Natural killer cell treated with Interleukin-12 subunit alpha and Interleukin-12 subunit beta and Interleukin-15 and Interleukin-18, amount 100 ng/mL, for 72 hours (primary cell): ENCODE results near the gene FDX2. TPM values are rescaled to one million over a fixed set of nuclear protein-coding genes. Genes with fewer than 3 reads are reported as not detected.
A peak's percentile ranks its signal among the peaks of the same experiment; 100 is the strongest.

Experiments
- ATAC-seq, 2 donors: fragments of 150-1000 bp; cut with Tn5 transposase in 1 of 2; sonication (Bioruptor Pico), chemical (Tn5 transposase) in 1 of 2; 2 replicates each; pipeline ENCODE4 v1.10.0; 2021
- DNase-seq: peaks from one replicate; pipeline ENCODE4 v3.0.0; 2022; ENCODE audit warnings: low spot score
- H3K27ac Mint-ChIP-seq, 2 donors: 1 replicate in 1 of 2; 2 replicates in 1 of 2; pipeline ENCODE4 v1.8.0; 2022; ENCODE audit warnings: mixed read lengths in 2 of 2, mild to moderate bottlenecking in 1 of 2, moderate library complexity in 1 of 2
- H3K27me3 Mint-ChIP-seq, 2 donors: 1 replicate in 1 of 2; 2 replicates in 1 of 2; pipeline ENCODE4 v1.8.0; 2022; ENCODE audit warnings: mixed read lengths in 2 of 2
- H3K36me3 Mint-ChIP-seq: one replicate; pipeline ENCODE4 v1.8.0; 2022; ENCODE audit warnings: mixed read lengths
- H3K4me1 Mint-ChIP-seq, 2 donors: 1 replicate in 1 of 2; 2 replicates in 1 of 2; pipeline ENCODE4 v1.8.0; 2022; ENCODE audit warnings: low read depth in 2 of 2, mixed read lengths in 2 of 2, mild to moderate bottlenecking in 1 of 2
- H3K4me3 Mint-ChIP-seq: one replicate; pipeline ENCODE4 v1.8.0; 2022; ENCODE audit warnings: mixed read lengths
- H3K9me3 Mint-ChIP-seq: 2 replicates; pipeline ENCODE4 v1.8.0; 2022; ENCODE audit warnings: mixed read lengths
- total RNA-seq, 2 donors: library from RNA; stranded (reverse); gene quantifications; one replicate each; pipeline ENCODE4 v1.2.3, GENCODE V29; 2022

The FDX2 gene
- total RNA-seq, 2 donors from 2014 or later = 11.4 to 26.4 TPM

DNA sequence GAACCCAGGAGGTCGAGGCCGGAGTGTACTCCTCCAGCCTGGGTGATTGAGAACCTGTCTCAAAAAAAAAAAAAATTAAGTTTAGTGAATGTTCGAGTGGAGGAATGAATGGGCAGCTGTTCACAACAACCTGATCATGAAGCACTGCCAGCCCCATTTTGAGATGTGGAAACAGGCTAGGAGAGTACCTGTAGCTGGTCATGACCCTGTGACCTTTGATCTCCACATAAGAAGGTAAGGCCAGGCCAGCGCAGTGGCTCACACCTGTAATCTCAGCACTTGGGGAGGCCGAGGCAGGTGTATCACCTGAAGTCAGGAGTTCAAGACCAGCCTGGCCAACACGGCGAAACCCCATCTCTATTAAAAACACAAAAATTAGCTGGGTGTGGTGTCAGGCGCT lies 9.9 kb upstream of the FDX2 start:
- H3K4me1 Mint-ChIP-seq = peaks cover 0 to 2% of the 10 kb centered on the region in 2 donors
- H3K27ac Mint-ChIP-seq = no peak overlapping the region
- no peaks in the 10 kb centered on the region for H3K9me3 Mint-ChIP-seq
- ATAC-seq (no peak), DNase-seq (no peak)
- peaks cover 6% of the 10 kb centered on the region for H3K36me3 Mint-ChIP-seq
- H3K4me3 Mint-ChIP-seq = no peak overlapping the region
- no peaks in the 10 kb centered on the region for H3K27me3 Mint-ChIP-seq

- no peak overlapping the region for H3K27ac Mint-ChIP-seq
- no peak overlapping the region for H3K4me3 Mint-ChIP-seq
- peaks cover 12% of the 10 kb centered on the region for H3K36me3 Mint-ChIP-seq
- H3K27me3 Mint-ChIP-seq = no peaks in the 10 kb centered on the region
- no peaks in the 10 kb centered on the region for H3K9me3 Mint-ChIP-seq
- ATAC-seq (no peak), DNase-seq (no peak)
- H3K4me1 Mint-ChIP-seq = peaks cover 0 to 2% of the 10 kb centered on the region in 2 donors
Observed at GRCh38 chr19:10321874-10322835, 6.3 kb upstream of the FDX2 start.

GRCh38 chr19:10321417-10321797 lies 5.6 kb upstream of the FDX2 start:
- Mint-ChIP-seq H3K27me3 (no peaks in the 10 kb centered on the region), H3K9me3 (no peaks in the 10 kb centered on the region), H3K36me3 (peaks cover 12% of the 10 kb centered on the region), H3K4me3 (no peak overlapping the region), H3K4me1 (peaks cover 0 to 2% of the 10 kb centered on the region in 2 donors), H3K27ac (no peak overlapping the region)
- ATAC-seq = peak in 1 of 2 donors; percentile 33
- DNase-seq = no peak

DNA sequence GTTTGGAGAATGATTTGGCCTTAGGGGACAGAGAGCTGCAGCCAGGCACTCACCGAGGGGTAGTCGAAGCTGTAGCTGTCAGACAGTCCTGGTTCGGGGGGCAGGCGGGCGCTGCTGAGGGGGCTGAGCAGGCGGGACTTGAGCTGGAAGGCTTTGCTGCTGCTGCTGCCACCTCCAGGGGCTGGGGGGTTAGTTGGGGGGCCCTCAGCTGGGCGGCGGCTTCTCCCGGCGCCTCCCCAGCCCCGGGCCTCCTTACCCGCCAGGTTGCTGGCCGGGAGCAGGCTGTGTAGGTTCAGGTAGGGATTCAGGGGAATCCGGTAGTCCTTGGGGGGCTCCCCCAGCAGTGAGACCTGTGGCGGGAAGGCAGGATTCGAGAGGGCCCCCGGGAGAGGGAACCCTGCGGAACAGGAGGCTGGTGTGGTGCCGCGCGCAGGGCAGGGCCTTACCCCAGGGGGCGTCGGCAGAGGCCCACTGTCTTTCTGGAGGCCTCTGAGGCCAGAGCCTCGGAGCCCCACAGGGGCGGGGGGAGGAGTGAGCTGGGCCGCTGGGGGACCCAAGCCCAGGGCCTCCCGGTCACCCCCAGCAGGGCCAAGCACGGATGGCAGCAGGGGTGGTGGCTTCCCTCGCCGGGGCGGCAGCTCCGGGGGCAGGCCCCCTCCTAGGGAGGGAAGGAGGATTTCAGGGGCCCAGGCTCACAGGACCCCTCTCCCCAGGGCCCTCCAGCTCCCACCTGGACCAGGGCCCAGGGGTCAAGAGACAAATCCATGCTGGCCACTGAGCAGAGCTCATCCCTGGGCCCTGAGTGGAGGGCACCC lies 5.0 kb upstream of the FDX2 start:
- ATAC-seq (peak; percentile 21 to 23), DNase-seq (no peak)
- H3K4me1 Mint-ChIP-seq = peaks cover 5 to 6% of the 10 kb centered on the region in 2 donors
- H3K9me3 Mint-ChIP-seq = no peaks in the 10 kb centered on the region
- no peak overlapping the region for H3K4me3 Mint-ChIP-seq
- H3K27me3 Mint-ChIP-seq = no peaks in the 10 kb centered on the region
- H3K36me3 Mint-ChIP-seq = peaks cover 15% of the 10 kb centered on the region
- H3K27ac Mint-ChIP-seq = no peak overlapping the region

GRCh38 chr19:10318807-10319682 lies 3.2 kb upstream of the FDX2 start:
- no peak overlapping the region for H3K4me3 Mint-ChIP-seq
- no peak overlapping the region for H3K27ac Mint-ChIP-seq
- peaks cover 23% of the 10 kb centered on the region for H3K36me3 Mint-ChIP-seq
- peaks cover 15 to 20% of the 10 kb centered on the region in 2 donors for H3K4me1 Mint-ChIP-seq
- DNase-seq (no peak), ATAC-seq (no peak)
- no peaks in the 10 kb centered on the region for H3K27me3 Mint-ChIP-seq
- H3K9me3 Mint-ChIP-seq = no peaks in the 10 kb centered on the region

DNA sequence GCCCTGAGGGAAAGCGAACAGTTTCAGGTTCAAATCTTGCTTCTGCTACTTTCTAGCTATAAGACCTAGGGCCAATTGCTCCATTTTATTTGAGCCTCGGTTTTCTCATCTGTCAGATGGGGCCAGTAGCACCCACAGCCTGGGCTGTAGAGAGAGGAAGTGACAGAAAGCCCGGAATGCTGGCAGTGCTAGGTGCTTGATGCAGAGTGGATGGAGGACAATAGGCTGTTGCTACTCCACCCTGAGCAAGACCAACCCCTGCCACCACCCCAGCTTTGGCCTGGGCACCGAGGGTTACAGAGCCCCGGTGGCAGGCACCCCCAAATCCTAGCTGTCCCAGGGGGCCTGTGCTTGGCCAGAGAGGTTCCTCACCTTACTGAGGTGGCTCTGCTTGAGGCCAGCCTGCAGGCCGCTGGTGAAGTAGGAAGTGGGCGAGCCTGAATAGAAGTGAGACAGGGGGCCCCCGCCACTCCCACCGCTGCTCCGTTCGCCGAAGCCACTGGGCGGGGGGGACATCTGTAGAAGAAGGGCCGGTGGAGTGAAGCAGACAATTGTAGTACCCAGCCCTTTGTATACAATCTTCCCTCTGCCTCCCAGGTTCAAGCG lies 2.1 kb upstream of the FDX2 start:
- peaks cover 23% of the 10 kb centered on the region for H3K36me3 Mint-ChIP-seq
- no peak overlapping the region for H3K27ac Mint-ChIP-seq
- H3K27me3 Mint-ChIP-seq = no peaks in the 10 kb centered on the region
- H3K9me3 Mint-ChIP-seq = no peaks in the 10 kb centered on the region
- H3K4me3 Mint-ChIP-seq = no peak overlapping the region
- H3K4me1 Mint-ChIP-seq = peaks cover 15 to 20% of the 10 kb centered on the region in 2 donors
- no peak for ATAC-seq
- no peak for DNase-seq

- Mint-ChIP-seq H3K36me3 (peaks cover 23% of the 10 kb centered on the region), H3K27ac (no peak overlapping the region), H3K27me3 (no peaks in the 10 kb centered on the region), H3K4me3 (no peak overlapping the region), H3K4me1 (peaks cover 15 to 20% of the 10 kb centered on the region in 2 donors), H3K9me3 (no peaks in the 10 kb centered on the region)
- DNase-seq (no peak), ATAC-seq (no peak)
Observed at GRCh38 chr19:10317045-10317856, 1.4 kb upstream of the FDX2 start.

GRCh38 chr19:10316229-10317044 lies 622 bp upstream of the FDX2 start:
- Mint-ChIP-seq H3K27ac (peak overlapping the region; percentile 46 to 76), H3K27me3 (no peaks in the 10 kb centered on the region), H3K4me3 (peak overlapping the region; percentile 95), H3K4me1 (peaks cover 13 to 20% of the 10 kb centered on the region in 2 donors), H3K9me3 (no peaks in the 10 kb centered on the region), H3K36me3 (peaks cover 17% of the 10 kb centered on the region)
- DNase-seq (no peak), ATAC-seq (peak in 1 of 2 donors; percentile 12)

- ATAC-seq (no peak), DNase-seq (no peak)
- H3K9me3 Mint-ChIP-seq = no peaks in the 10 kb centered on the region
- H3K27ac Mint-ChIP-seq = no peak within 1 kb of the TSS
- no peaks in the 10 kb centered on the region for H3K27me3 Mint-ChIP-seq
- no peak within 1 kb of the TSS for H3K4me3 Mint-ChIP-seq
- peaks cover under 1 to 2% of the 10 kb centered on the region in 2 donors for H3K4me1 Mint-ChIP-seq
- H3K36me3 Mint-ChIP-seq = no peaks in the 10 kb centered on the region
Observed at GRCh38 chr19:10309423-10309822, 6.4 kb downstream of the FDX2 start, which contains the start of gene ZGLP1. Gene ZGLP1, minus strand, starts transcription at chr19:10309815.

DNA sequence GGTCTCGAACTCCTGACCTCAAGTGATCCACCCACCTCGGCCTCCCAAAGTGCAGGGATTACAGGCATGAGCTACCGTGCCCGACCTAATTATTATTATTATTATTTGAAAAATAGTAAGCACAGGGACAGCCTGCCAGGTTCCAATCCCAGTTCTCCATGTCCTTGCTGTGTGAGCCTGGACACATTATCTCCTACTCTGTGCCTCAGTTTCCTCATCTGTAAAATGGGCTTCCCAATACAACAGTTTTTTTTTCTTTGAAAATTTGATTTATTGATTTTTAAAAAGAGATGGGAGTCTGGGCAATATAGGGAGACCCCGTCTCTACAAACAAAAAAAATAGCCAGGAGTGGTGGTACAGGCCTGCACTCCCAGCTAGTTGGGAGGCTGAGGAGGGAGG lies 9.5 kb downstream of the FDX2 start:
- no peak overlapping the region for H3K4me3 Mint-ChIP-seq
- H3K9me3 Mint-ChIP-seq = no peaks in the 10 kb centered on the region
- DNase-seq = no peak
- no peak for ATAC-seq
- H3K27ac Mint-ChIP-seq = no peak overlapping the region
- H3K4me1 Mint-ChIP-seq = no peaks in the 10 kb centered on the region
- H3K36me3 Mint-ChIP-seq = no peaks in the 10 kb centered on the region
- no peaks in the 10 kb centered on the region for H3K27me3 Mint-ChIP-seq

GRCh38 chr19:10305139-10305806 lies 10.5 kb downstream of the FDX2 start:
- DNase-seq = no peak
- Mint-ChIP-seq H3K9me3 (no peaks in the 10 kb centered on the region), H3K4me1 (no peaks in the 10 kb centered on the region), H3K27me3 (no peaks in the 10 kb centered on the region), H3K27ac (no peak overlapping the region), H3K4me3 (no peak overlapping the region), H3K36me3 (no peaks in the 10 kb centered on the region)
- ATAC-seq = no peak
